HepG2 (cell line): ENCODE data around the gene SUSD6. TPM values are rescaled to one million over a fixed set of nuclear protein-coding genes. Genes with fewer than 3 reads are reported as not detected.
A peak's percentile ranks its signal among the peaks of the same experiment; 100 is the strongest.

Experiments used
- HNRNPUL1 ChIP-seq: fragments of 200-400 bp; formaldehyde crosslinking; IDR thresholded peaks from 2 replicates; pipeline ENCODE4 v1.6.1; 2017; ENCODE audit warnings: low read depth, mild to moderate bottlenecking, low read length, moderate library complexity
- NCOR1 ChIP-seq: fragments of 200-600 bp; sonication (generic); IDR thresholded peaks from 2 replicates; pipeline ENCODE4 v1.7.0; 2017; ENCODE audit warnings: antibody characterized with exemption, low read length, borderline replicate concordance
- PITX1 ChIP-seq: sonication (generic); formaldehyde crosslinking; IDR thresholded peaks from 2 replicates; pipeline ENCODE4 v1.5.1; 2020; ENCODE audit warnings: mild to moderate bottlenecking, missing genetic modification reagents
- REST ChIP-seq, 2 experiments: IDR thresholded peaks; 2 replicates each; pipeline ENCODE4 v1.6.1; 2011 to 2012; ENCODE audit warnings: low read length in 2 of 2, borderline replicate concordance in 1 of 2, low read depth in 1 of 2, mild to moderate bottlenecking in 1 of 2, moderate library complexity in 1 of 2
- SP5 ChIP-seq: IDR thresholded peaks from 2 replicates; pipeline ENCODE4 v1.6.1; 2016; ENCODE audit warnings: low read depth, borderline replicate concordance
- TEAD2 ChIP-seq: sonication (generic); formaldehyde crosslinking; IDR thresholded peaks from 2 replicates; pipeline ENCODE4 v1.9.0; 2021; ENCODE audit warnings: missing genetic modification reagents
- ZFP1 ChIP-seq: IDR thresholded peaks from 2 replicates; pipeline ENCODE4 v1.6.1; 2016
- ZFX ChIP-seq: sonication (generic); formaldehyde crosslinking; IDR thresholded peaks from 2 replicates; pipeline ENCODE4 v1.4.0; 2020; ENCODE audit warnings: mild to moderate bottlenecking, low read depth, missing genetic modification reagents, moderate library complexity
- ZNF180 ChIP-seq: sonication (generic); formaldehyde crosslinking; IDR thresholded peaks from 2 replicates; pipeline ENCODE4 v1.4.0; 2020; ENCODE audit warnings: low read depth, missing genetic modification reagents, borderline replicate concordance
- ZNF615 ChIP-seq: sonication (generic); formaldehyde crosslinking; IDR thresholded peaks from 2 replicates; pipeline ENCODE4 v1.5.0; 2020; ENCODE audit warnings: mild to moderate bottlenecking, missing genetic modification reagents, borderline replicate concordance
- polyA plus RNA-seq, 8 experiments: library from polyadenylated mRNA; depleted of rRNA in 3 of 8; stranded (reverse) in 7 of 8; unstranded in 1 of 8; fragments of >200 nt; fragmentation: Illumina TruSeq in 4 of 8; extraction: Trizol in 4 of 8; gene quantifications; 2 replicates each; pipeline versions ENCODE4 v1.2.1 to v1.2.3, GENCODE V29; 2011 to 2016; ENCODE audit warnings: low read depth in 4 of 8, missing spikeins in 1 of 8, mixed read lengths in 1 of 8; ENCODE audit not compliant: insufficient read depth in 1 of 8
- total RNA-seq, 5 experiments: library from RNA; depleted of rRNA; stranded (reverse); fragments of >200 nt; fragmentation: Illumina TruSeq; extraction: Trizol; gene quantifications; 2 replicates each; pipeline ENCODE4 v1.2.3, GENCODE V29; 2016; ENCODE audit warnings: low read depth in 1 of 5
- TF ChIP-seq, protein P1 (sequence below): sonication (generic); formaldehyde crosslinking; IDR thresholded peaks from 2 replicates; pipeline ENCODE4 v1.4.0; 2020; ENCODE audit warnings: missing genetic modification reagents, borderline replicate concordance
- TF ChIP-seq, protein P2 (sequence below): sonication (generic); formaldehyde crosslinking; IDR thresholded peaks from 2 replicates; pipeline ENCODE4 v1.5.1; 2020; ENCODE audit warnings: missing genetic modification reagents, mild to moderate bottlenecking, borderline replicate concordance
- TF ChIP-seq, protein P3 (sequence below): sonication (generic); formaldehyde crosslinking; IDR thresholded peaks from 2 replicates; pipeline ENCODE4 v1.8.1; 2022; ENCODE audit warnings: low read depth, mild to moderate bottlenecking, missing genetic modification reagents
- TF ChIP-seq, protein P4 (sequence below): sonication (generic); formaldehyde crosslinking; conservative IDR thresholded peaks from 2 replicates; pipeline ENCODE4 v1.8.1; 2023; ENCODE audit warnings: missing genetic modification reagents
- TF ChIP-seq, protein P5 (sequence below): sonication (generic); formaldehyde crosslinking; IDR thresholded peaks from 2 replicates; pipeline ENCODE4 v1.4.0; 2020; ENCODE audit warnings: missing genetic modification reagents, mild to moderate bottlenecking, borderline replicate concordance

The SUSD6 gene
- total and polyA plus RNA-seq, 2 of the 13 experiments (the other 11 are each of a cell fraction or from before 2014, with no cell fraction given): 7.2 to 7.4 TPM

DNA sequence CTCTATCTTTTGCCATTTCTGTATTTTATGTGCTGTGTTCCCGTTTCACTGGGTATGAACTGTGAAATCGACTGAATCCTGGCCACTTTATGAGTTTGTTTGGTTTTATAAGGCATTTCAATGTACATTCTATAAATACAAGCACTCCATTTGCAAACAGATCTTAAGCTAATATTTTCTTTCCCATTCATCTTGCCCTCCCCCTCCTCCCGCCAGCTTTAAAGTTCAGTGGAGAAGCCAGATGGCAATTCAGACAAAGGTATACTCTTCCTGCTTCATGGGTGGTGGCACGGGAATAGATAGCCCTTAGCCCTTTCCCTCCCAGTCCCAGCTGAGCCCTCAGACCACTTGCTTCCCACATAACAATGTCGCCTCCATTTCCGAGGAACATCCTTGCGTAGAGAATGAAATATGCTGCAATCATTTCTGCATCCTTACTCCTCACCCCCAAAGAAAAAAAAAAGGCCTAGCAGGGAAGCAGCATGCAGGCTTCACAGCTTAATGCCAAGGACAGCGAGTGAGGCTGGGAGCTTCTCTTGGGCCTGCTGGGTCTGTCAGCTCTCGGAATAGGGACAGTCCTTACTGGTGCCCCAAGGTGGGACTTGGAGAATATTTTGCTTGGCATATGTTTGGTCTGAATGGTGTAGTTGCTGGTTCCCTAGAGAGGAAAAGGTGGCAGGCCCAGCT, 102.7 kb downstream of the SUSD6 start (continued):
- TF ChIP-seq, protein P1, sequence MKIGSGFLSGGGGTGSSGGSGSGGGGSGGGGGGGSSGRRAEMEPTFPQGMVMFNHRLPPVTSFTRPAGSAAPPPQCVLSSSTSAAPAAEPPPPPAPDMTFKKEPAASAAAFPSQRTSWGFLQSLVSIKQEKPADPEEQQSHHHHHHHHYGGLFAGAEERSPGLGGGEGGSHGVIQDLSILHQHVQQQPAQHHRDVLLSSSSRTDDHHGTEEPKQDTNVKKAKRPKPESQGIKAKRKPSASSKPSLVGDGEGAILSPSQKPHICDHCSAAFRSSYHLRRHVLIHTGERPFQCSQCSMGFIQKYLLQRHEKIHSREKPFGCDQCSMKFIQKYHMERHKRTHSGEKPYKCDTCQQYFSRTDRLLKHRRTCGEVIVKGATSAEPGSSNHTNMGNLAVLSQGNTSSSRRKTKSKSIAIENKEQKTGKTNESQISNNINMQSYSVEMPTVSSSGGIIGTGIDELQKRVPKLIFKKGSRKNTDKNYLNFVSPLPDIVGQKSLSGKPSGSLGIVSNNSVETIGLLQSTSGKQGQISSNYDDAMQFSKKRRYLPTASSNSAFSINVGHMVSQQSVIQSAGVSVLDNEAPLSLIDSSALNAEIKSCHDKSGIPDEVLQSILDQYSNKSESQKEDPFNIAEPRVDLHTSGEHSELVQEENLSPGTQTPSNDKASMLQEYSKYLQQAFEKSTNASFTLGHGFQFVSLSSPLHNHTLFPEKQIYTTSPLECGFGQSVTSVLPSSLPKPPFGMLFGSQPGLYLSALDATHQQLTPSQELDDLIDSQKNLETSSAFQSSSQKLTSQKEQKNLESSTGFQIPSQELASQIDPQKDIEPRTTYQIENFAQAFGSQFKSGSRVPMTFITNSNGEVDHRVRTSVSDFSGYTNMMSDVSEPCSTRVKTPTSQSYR (CRISPR knock-in tag): peak; percentile 82
- TF ChIP-seq PITX1 (CRISPR knock-in tag) (0 out of 2 replicates have a peak, but pooled peaks have one; percentile 19), ZNF615 (CRISPR knock-in tag) (no peak), HNRNPUL1 (no peak), ZFX (0 out of 2 replicates have a peak, but pooled peaks have one; percentile 36), SP5 (CRISPR knock-in tag) (peak; percentile 83; the same call in 1 of the 2 replicates), ZFP1 (no peak), REST (IDR thresholded peaks at IDR 0.05; ENCODE audit: borderline replicate concordance in 1 of 2, low read depth in 1 of 2, low read length in 2 of 2) (no peak), TEAD2 (CRISPR knock-in tag) (no peak), ZNF180 (CRISPR knock-in tag) (no peak), NCOR1 (no peak)
- TF ChIP-seq, protein P2, sequence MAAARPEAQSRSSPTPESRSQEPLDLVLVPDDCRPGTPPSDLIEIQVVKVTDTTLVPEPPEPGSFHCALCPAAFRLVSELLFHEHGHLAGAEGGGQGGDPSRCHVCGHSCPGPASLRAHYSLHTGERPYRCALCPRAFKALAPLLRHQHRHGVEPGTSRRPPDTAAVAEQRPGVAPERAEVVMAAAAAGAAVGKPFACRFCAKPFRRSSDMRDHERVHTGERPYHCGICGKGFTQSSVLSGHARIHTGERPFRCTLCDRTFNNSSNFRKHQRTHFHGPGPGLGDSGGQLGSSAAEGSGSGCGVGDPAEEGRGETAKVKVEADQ (CRISPR knock-in tag): no peak
- TF ChIP-seq, protein P3, sequence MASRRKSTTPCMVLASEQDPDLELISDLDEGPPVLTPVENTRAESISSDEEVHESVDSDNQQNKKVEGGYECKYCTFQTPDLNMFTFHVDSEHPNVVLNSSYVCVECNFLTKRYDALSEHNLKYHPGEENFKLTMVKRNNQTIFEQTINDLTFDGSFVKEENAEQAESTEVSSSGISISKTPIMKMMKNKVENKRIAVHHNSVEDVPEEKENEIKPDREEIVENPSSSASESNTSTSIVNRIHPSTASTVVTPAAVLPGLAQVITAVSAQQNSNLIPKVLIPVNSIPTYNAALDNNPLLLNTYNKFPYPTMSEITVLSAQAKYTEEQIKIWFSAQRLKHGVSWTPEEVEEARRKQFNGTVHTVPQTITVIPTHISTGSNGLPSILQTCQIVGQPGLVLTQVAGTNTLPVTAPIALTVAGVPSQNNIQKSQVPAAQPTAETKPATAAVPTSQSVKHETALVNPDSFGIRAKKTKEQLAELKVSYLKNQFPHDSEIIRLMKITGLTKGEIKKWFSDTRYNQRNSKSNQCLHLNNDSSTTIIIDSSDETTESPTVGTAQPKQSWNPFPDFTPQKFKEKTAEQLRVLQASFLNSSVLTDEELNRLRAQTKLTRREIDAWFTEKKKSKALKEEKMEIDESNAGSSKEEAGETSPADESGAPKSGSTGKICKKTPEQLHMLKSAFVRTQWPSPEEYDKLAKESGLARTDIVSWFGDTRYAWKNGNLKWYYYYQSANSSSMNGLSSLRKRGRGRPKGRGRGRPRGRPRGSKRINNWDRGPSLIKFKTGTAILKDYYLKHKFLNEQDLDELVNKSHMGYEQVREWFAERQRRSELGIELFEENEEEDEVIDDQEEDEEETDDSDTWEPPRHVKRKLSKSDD (CRISPR knock-in tag): no peak
- TF ChIP-seq, protein P4, sequence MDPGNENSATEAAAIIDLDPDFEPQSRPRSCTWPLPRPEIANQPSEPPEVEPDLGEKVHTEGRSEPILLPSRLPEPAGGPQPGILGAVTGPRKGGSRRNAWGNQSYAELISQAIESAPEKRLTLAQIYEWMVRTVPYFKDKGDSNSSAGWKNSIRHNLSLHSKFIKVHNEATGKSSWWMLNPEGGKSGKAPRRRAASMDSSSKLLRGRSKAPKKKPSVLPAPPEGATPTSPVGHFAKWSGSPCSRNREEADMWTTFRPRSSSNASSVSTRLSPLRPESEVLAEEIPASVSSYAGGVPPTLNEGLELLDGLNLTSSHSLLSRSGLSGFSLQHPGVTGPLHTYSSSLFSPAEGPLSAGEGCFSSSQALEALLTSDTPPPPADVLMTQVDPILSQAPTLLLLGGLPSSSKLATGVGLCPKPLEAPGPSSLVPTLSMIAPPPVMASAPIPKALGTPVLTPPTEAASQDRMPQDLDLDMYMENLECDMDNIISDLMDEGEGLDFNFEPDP (CRISPR knock-in tag): no peak
- TF ChIP-seq, protein P5, sequence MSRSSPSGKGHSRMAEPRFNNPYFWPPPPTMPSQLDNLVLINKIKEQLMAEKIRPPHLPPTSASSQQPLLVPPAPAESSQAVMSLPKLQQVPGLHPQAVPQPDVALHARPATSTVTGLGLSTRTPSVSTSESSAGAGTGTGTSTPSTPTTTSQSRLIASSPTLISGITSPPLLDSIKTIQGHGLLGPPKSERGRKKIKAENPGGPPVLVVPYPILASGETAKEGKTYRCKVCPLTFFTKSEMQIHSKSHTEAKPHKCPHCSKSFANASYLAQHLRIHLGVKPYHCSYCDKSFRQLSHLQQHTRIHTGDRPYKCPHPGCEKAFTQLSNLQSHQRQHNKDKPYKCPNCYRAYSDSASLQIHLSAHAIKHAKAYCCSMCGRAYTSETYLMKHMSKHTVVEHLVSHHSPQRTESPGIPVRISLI: no peak
